GM21825 (cell line): ENCODE results near the gene PTPN18.
"Not testable (repeated sequence)": the region's sequence is repeated elsewhere in the genome, so short reads cannot be mapped to it uniquely, and the experiment has no call there.

Experiments used
- ATAC-seq: cut with Tn5 transposase; IDR thresholded peaks from one replicate; pipeline ENCODE4 v1.9.1; 2021; ENCODE audit warnings: mild to moderate bottlenecking, moderate library complexity; ENCODE audit not compliant: unreplicated experiment

Gene PTPN18

GRCh38 chr2:130380096-130380934, 24.5 kb downstream of the PTPN18 start:
- ATAC-seq: no peak

GRCh38 chr2:130381145-130381544, 25.3 kb downstream of the PTPN18 start:
- no peak for ATAC-seq

- ATAC-seq: no peak
Measured at GRCh38 chr2:130381619-130382018, 25.8 kb downstream of the PTPN18 start.

- no peak for ATAC-seq
Measured at GRCh38 chr2:130382313-130382917, 26.6 kb downstream of the PTPN18 start.

DNA sequence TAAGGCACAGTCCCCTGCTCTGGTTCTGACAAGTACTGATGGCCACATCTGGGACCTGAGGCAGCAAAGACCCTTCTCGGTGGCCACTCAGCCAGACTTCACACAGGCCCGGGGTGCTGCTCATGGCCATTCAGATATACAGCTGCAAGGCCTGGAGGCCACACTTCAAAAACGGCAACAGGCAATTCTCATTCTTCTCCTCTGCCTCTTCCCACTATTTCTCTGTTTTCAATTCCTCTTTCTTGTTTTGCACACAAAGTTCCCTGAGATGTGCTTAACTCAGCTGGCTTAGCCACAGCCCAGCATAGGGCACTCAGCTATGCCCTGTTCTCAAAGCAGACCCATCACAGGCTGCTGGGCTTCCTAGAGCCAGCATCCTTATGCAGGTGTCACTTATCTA, 29.9 kb downstream of the PTPN18 start:
- peak; percentile 59 for ATAC-seq

GRCh38 chr2:130387071-130387400, 31.2 kb downstream of the PTPN18 start:
- ATAC-seq: no peak

DNA sequence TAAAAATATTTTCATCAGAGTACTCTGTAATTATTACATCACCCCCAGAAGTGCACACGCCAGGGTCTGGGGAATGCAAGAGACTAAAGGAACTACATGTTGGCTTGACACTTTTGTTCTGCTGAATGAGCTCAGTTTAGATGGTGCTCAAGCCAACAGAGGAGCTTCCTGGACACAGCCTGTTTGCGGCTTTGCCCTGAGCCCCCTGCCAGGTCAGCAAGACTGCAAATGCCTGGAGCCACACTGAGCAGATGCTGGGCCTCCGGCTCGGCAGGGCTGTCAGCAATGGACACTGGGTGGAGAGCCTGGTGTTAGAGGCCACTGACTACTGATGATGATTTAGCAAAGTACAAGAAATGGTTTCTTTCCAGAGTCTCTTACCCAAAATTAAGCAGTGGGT, 31.9 kb downstream of the PTPN18 start:
- no peak for ATAC-seq

DNA sequence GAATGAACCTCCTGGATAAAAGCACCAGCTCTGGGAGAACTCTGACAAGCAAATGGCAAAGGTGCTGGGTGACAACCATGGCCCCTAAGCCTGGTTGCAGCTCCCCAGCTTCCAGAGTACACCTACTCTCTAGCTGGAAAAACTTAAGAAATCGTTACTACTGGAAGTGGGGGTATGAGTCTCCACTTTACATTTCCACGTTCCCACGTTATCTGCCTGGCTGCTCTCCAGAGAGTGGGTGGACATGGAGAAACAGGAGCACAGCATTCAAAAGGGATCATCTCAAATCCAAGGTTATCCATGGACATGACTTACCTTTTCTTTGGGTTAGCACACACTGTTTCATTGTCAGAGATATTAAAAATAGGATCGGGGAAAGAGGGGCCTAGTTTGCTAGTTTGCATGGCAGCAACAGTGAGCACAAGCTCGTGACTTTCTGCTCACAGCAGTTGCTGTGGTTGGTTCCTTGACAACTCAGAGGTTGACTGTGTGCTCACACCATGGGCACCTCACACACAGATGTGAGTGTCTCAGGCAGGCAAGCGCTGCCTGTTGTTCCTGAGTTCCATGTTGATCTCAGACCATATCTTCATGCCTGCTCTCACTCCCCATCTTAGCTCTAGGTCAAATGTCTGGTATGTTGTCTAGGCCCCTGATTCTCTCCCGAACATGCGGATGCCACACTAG, 32.5 kb downstream of the PTPN18 start:
- no peak for ATAC-seq

DNA sequence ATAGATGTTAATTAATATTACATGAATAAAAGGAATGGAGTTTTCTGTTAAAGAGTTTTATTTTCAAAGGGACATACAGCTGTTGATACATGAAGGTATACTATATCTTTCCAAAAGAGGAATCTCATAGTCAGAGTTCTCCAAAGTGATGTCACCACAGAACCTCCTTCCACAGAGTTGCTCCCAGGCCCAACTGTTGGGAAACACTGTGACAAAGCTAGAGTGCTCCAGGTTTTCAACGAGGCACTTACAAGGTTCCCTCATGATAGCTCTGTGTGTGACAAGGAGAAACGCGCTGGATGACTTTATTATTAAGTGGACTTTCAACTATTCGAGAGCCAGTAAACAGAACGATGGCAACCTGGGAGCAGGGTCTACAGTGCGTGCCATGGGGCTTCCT, 33.5 kb downstream of the PTPN18 start:
- ATAC-seq: no peak

- no peak for ATAC-seq
Measured at GRCh38 chr2:130389783-130390182, 33.9 kb downstream of the PTPN18 start.

DNA sequence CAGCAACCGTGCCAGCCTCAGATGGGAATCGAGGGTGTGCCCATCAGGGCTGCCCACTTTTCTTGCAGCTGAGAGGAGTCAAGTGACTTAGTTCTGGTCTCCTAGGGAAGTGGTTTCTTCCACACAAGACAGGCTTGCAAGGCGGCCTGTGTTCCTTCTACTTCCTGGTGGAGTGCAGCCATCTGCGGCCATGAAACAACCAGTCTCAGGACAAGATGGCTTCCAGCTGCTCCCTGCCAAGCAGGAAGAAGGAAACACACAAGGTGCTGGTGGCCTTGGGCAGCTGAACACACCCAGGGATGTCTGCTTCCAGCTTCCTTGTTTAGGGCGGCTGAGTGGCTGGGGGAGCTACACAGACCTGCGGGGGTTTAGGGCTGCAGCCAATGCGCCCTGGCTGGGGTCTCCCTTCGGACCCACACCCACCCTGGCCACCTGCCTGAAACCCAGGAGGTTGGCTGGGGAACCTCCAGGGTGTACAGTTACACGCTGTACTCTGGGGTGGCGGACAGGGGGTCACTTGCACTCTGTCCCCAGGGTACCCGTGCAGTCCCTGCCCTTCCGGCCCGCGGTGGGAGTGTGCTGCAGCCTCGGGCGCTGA, 34.7 kb downstream of the PTPN18 start:
- peak; percentile 17 for ATAC-seq

GRCh38 chr2:130391058-130391871, 35.4 kb downstream of the PTPN18 start:
- peak; percentile 76 for ATAC-seq

DNA sequence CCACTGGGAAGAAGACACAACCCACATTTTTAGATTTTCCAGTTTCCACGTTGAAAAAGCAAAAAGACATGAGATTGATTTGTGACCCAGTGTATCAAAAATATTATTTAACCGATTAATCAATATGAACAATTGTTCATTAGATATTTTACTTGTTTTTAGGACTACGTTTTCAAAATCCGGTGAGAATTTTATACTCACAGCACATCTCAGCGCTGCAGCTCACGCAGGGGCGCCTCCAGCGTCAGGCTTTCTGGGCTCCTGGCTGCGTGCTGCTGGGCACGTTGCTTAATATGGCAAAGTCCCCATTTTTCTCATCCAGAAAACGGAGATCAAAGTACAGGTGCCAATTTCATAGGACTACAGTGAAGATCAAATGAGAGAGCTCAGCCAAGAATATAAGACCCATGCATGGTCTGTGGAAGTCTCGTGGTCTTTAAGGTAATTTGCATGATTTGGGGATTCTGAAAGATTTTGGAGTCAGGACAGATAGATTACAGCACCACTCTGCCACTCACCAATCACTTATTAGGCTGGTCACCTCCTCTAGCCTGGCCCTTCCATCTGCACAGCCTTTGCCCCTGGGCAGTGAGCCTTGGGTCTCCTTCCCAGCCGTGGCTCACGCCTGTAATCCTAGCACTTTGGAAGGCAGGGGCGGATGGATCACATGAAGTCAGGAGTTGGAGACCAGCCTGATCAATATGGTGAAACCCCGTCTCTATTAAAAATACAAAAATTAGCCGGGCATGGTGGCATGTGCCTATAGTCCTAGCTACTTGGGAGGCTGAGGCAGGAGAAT, 36.2 kb downstream of the PTPN18 start:
- ATAC-seq: no peak

GRCh38 chr2:130393318-130393910, 37.6 kb downstream of the PTPN18 start:
- ATAC-seq: no peak

DNA sequence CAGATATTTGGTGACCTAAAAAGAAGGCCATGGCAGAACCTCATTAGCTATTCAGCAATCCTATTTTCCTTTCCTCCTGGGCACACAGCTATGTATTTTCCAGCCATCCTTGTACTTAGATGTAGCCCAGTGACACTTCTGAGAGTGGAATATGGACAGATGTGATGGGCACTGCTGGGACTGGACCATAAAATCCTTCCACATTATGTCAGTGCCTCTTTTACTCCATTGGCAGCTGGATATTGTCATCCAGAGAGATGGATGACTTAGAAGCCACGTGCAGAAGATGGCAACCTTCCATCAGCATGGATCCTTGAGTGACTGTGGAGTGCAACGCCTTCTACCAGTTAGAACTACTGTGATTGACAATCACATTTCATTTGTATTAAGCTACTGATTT, 50.4 kb downstream of the PTPN18 start:
- not testable (repeated sequence) for ATAC-seq

DNA sequence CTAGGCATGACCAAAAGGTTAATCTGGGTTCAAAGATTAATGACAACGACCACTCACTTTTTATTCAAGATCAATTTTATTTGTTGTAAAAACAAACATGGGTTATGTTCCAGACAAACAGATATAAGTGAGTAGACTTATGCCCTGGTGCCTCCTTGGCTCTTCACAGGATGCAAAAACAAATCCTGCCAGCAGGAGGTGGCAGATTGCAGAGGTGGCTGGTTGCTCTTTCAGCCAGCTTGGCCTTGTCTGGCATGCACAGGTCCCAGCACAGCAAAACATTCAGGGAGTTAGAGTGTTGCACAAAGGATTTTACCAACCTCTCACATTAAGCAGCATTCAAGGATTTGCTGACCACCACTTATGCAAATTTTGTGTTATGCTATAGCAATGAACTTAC, 60.8 kb downstream of the PTPN18 start:
- ATAC-seq: not testable (repeated sequence)

- ATAC-seq: not testable (repeated sequence)
Measured at GRCh38 chr2:130418845-130419244, 63.0 kb downstream of the PTPN18 start.
